Prostate gland (tissue), 2 donors: Measurements from ENCODE around the gene HIPK3.

Experiments used
- CTCF ChIP-seq, 4 experiments: fragments of 200-600 bp in 2 of 4; fragments of 450-650 bp in 2 of 4; sonication (generic) in 2 of 4; IDR thresholded peaks; 1 replicate in 3 of 4; 2 replicates in 1 of 4; pipeline ENCODE4 v1.5.1; 2016 to 2019; ENCODE audit warnings: antibody characterized with exemption in 4 of 4, mild to moderate bottlenecking in 2 of 4, moderate library complexity in 2 of 4
- POLR2A ChIP-seq: fragments of 450-650 bp; IDR thresholded peaks from one replicate; pipeline ENCODE4 v1.6.1; 2016; ENCODE audit warnings: antibody characterized with exemption, mild to moderate bottlenecking

- TF ChIP-seq CTCF (IDR thresholded peaks at IDR 0.05) (no peak), POLR2A (no peak)
Observed at GRCh38 chr11:33280411-33280810, 23.2 kb downstream of the HIPK3 start.
